ENCODE data around the gene BRAT1.

BRAT1 gene

DNA sequence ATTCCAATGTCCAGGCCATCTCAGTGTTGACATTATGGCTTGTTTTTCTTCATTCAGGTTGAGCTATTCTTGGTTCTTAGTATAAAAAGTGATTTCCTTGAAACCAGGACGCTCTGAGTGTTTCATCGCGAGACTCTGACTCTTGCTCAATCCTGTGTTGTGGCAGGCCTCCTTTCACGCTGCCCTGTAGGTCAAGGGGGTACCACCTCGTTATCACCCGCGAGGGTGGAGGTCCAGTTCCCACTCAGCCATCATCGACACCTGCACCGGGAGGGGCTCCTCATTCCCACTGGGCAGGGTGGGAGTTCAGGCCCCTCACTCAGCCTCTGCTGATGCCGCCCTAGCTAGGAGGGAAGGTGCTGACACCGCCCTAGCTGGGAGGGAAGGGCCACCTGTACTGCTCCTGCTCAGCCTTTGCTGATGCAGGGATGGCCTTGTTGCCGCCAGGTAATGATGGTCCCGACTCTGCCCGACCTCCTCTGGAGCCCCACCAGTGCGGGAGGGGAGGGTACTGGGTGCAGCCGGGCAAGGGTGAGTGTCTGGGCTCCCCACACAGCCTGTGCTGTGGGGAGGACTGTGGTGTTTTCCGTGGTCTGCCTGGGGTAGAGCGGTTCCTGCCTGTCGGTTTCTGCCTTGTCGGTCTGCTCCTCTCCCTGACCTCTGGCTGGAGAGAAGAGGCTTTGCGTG is 19.9 kb upstream of the BRAT1 start:
- TF ChIP-seq CTCF (IDR thresholded peaks at IDR 0.05; ENCODE audit: low read depth, low read length) = no peak
- DNase-seq (ENCODE audit: extremely low read depth, low read depth) = no peak

DNA sequence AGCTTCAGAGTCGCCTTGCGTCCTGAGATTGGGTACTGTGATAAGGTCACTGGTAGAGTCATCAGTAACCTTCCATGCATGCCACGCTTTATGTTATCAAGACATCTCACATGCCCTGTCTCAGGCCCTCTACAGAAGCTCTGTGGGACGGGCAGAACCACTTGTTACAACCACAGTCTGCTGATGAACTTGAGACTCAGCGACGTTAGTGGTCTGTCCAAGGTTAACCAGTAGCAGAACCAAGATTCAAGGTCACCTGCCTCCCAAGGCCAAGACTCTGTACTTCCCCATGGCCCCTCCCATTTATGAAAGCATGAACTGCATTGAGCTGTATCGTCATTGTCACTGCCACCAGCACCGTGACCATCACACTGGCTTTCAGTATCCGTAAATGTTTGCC is 18.4 kb upstream of the BRAT1 start:
- TF ChIP-seq CTCF (IDR thresholded peaks at IDR 0.05; ENCODE audit: low read depth, low read length) = no peak

GRCh38 chr7:2572101-2572842 is 16.9 kb upstream of the BRAT1 start:
- no peak for TF ChIP-seq CTCF (IDR thresholded peaks at IDR 0.05; ENCODE audit: low read depth, low read length)

More for the DNA sequence above, 18.4 kb upstream of the BRAT1 start:
- DNase-seq (ENCODE audit: extremely low read depth, low read depth) = no peak

DNA sequence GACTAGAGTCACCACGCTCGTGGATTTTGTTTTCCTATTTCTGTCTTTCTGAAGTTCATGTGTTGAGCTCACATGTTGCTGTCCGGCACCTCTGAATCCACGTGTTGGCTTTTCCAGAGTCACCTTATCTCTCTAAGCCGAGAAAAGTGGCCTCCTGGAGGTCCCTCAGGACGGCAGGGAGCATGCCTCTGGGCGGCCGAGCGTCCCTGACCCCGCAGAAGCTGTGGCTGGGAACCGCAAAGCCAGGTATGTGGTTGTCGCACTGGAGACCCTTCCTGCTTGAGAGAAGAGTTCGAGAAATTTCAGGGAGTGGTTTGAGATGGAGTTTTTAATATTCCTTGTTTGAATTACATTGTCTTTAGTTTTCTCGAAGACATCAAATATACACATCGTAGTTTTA is 16.1 kb upstream of the BRAT1 start:
- no peak for TF ChIP-seq CTCF (IDR thresholded peaks at IDR 0.05; ENCODE audit: low read depth, low read length)
- DNase-seq (ENCODE audit: extremely low read depth, low read depth) = no peak

More at GRCh38 chr7:2572101-2572842, 16.9 kb upstream of the BRAT1 start:
- no peak for DNase-seq (ENCODE audit: extremely low read depth, low read depth)

GRCh38 chr7:2570021-2570420 is 14.7 kb upstream of the BRAT1 start:
- no peak for TF ChIP-seq CTCF (IDR thresholded peaks at IDR 0.05; ENCODE audit: low read depth, low read length)
- no peak for DNase-seq (ENCODE audit: extremely low read depth, low read depth)

- TF ChIP-seq CTCF (IDR thresholded peaks at IDR 0.05; ENCODE audit: low read depth, low read length) = no peak
Measured at GRCh38 chr7:2569421-2569820, 14.1 kb upstream of the BRAT1 start.

GRCh38 chr7:2568521-2569223 is 13.3 kb upstream of the BRAT1 start:
- no peak for TF ChIP-seq CTCF (IDR thresholded peaks at IDR 0.05; ENCODE audit: low read depth, low read length)
- DNase-seq (ENCODE audit: extremely low read depth, low read depth) = no peak

More at GRCh38 chr7:2569421-2569820, 14.1 kb upstream of the BRAT1 start:
- no peak for DNase-seq (ENCODE audit: extremely low read depth, low read depth)

All from AG09319 (cell line).